Neural progenitor cell (in vitro differentiated cells): ENCODE measurements around the gene SSC4D. TPM values are rescaled to one million over a fixed set of nuclear protein-coding genes. Genes with fewer than 3 reads are reported as not detected.

ENCODE experiments used
- DNase-seq: peaks from one replicate; pipeline ENCODE4 v3.0.0-alpha.2; 2016; ENCODE audit warnings: low spot score
- H2AFZ ChIP-seq: fragments of 200-600 bp; sonication (generic); replicated peaks from 2 replicates; pipeline ENCODE4 v1.6.1; 2016; ENCODE audit warnings: antibody characterized with exemption
- H3F3A ChIP-seq: fragments of 200-600 bp; sonication (generic); 2 replicates; pipeline ENCODE4 v1.6.1; 2016; ENCODE audit warnings: antibody characterized with exemption, low read depth
- H3K27ac ChIP-seq: fragments of 200-600 bp; sonication (generic); 2 replicates; pipeline ENCODE4 v1.5.1; 2016; ENCODE audit warnings: mild to moderate bottlenecking
- H3K27me3 ChIP-seq: fragments of 200-600 bp; sonication (generic); 2 replicates; pipeline ENCODE4 v1.6.1; 2016; ENCODE audit warnings: mild to moderate bottlenecking, moderate library complexity
- H3K36me3 ChIP-seq: fragments of 200-600 bp; sonication (generic); 2 replicates; pipeline ENCODE4 v1.5.1; 2016
- H3K4me1 ChIP-seq: fragments of 200-600 bp; sonication (generic); 2 replicates; pipeline ENCODE4 v1.6.1; 2016; ENCODE audit warnings: mixed run types
- H3K4me2 ChIP-seq: fragments of 200-600 bp; sonication (generic); 2 replicates; pipeline ENCODE4 v1.6.1; 2016
- H3K4me3 ChIP-seq: fragments of 200-600 bp; sonication (generic); 2 replicates; pipeline ENCODE4 v1.5.1; 2016
- H3K79me2 ChIP-seq: fragments of 200-600 bp; sonication (generic); 2 replicates; pipeline ENCODE4 v1.6.1; 2016; ENCODE audit warnings: low read depth
- H3K9ac ChIP-seq: fragments of 200-600 bp; sonication (generic); 2 replicates; pipeline ENCODE4 v1.6.1; 2016
- H3K9me3 ChIP-seq: fragments of 200-600 bp; sonication (generic); 2 replicates; pipeline ENCODE4 v1.5.1; 2016; ENCODE audit warnings: low read depth
- H4K20me1 ChIP-seq: fragments of 200-600 bp; sonication (generic); 2 replicates; pipeline ENCODE4 v1.6.1; 2016; ENCODE audit warnings: low read depth
- H3K27ac Mint-ChIP-seq: 3 replicates; pipeline ENCODE4 v1.8.0; 2021; ENCODE audit warnings: mixed read lengths
- H3K27me3 Mint-ChIP-seq: 2 replicates; pipeline ENCODE4 v1.8.0; 2022; ENCODE audit warnings: low read depth, mild to moderate bottlenecking, inconsistent platforms, moderate library complexity, mixed read lengths; ENCODE audit not compliant: insufficient read depth
- H3K36me3 Mint-ChIP-seq: 3 replicates; pipeline ENCODE4 v1.8.0; 2021; ENCODE audit warnings: mixed read lengths
- H3K4me1 Mint-ChIP-seq: 3 replicates; pipeline ENCODE4 v1.8.0; 2021; ENCODE audit warnings: mixed read lengths
- H3K4me3 Mint-ChIP-seq: 3 replicates; pipeline ENCODE4 v1.8.0; 2021; ENCODE audit warnings: mild to moderate bottlenecking, moderate library complexity, mixed read lengths
- H3K9me3 Mint-ChIP-seq: 3 replicates; pipeline ENCODE4 v1.8.0; 2020; ENCODE audit warnings: mixed read lengths
- EZH2 ChIP-seq: fragments of 200-600 bp; sonication (generic); IDR thresholded peaks from 2 replicates; pipeline ENCODE4 v1.6.1; 2017; ENCODE audit warnings: antibody characterized with exemption, mild to moderate bottlenecking, moderate library complexity
- EZH2phosphoT487 ChIP-seq: fragments of 200-600 bp; sonication (generic); IDR thresholded peaks from 2 replicates; pipeline ENCODE4 v1.6.1; 2017; ENCODE audit warnings: antibody characterized with exemption
- total RNA-seq: library from RNA; depleted of rRNA; stranded (reverse); fragments of >200 nt; gene quantifications from 2 replicates; pipeline ENCODE4 v1.2.3, GENCODE V29; 2015; ENCODE audit warnings: low replicate concordance
- TF ChIP-seq, protein P1 (sequence below): fragments of 200-600 bp; sonication (generic); IDR thresholded peaks from 2 replicates; pipeline ENCODE4 v1.5.1; 2017; ENCODE audit warnings: antibody characterized with exemption, mild to moderate bottlenecking

Gene SSC4D
- total RNA-seq, 1 donor from 2014 or later: 0.43 TPM

DNA sequence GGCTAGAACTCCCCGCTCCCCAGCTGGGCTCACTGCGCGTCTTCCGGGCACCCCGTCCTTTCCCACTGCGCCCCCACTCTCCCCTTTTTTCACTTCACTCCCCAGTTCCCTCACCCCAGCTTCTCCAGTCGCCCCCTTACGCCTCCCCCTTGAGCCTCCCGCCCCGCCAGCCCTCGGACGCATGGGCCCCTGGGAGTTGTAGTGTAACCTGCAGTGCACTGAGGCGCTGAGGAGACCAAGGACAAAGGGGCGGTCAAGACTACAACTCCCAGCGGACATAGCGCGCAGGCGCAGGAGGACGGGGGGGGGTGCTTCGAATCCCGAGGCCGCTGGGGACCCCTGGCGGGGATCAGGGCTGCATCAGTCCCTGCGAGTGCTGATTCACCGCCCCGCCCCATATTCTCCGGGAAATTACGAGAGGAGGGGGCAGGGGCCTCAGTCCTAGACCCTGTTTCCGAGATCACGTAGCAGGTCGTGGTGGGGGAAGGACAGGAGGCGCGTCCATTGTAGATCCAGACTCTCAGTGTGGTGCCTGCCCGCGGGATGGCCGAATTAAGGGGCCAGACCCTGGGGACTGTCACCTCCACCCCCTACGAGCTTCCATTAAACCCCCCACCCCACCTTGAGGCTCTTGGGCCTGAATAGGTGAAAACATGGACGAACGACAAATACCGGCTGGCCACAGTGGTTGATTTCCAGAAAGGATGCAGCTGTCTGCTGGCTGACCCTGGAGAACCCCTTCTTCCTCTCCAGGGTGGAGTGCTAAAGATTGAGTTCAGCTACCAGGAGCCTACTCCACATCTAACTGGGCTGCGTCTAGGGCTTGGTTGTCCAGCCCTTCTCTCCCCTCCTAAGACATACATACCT, 50.2 kb downstream of the SSC4D start:
- TF ChIP-seq, protein P1, sequence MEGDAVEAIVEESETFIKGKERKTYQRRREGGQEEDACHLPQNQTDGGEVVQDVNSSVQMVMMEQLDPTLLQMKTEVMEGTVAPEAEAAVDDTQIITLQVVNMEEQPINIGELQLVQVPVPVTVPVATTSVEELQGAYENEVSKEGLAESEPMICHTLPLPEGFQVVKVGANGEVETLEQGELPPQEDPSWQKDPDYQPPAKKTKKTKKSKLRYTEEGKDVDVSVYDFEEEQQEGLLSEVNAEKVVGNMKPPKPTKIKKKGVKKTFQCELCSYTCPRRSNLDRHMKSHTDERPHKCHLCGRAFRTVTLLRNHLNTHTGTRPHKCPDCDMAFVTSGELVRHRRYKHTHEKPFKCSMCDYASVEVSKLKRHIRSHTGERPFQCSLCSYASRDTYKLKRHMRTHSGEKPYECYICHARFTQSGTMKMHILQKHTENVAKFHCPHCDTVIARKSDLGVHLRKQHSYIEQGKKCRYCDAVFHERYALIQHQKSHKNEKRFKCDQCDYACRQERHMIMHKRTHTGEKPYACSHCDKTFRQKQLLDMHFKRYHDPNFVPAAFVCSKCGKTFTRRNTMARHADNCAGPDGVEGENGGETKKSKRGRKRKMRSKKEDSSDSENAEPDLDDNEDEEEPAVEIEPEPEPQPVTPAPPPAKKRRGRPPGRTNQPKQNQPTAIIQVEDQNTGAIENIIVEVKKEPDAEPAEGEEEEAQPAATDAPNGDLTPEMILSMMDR: peak; percentile 67
- no peak for TF ChIP-seq EZH2
- no peaks in the 10 kb centered on the region for H3K9me3 ChIP-seq
- H3K4me1 ChIP-seq: peaks cover 36% of the 10 kb centered on the region
- peaks cover 17% of the 10 kb centered on the region for H3F3A ChIP-seq
- H3K4me3 Mint-ChIP-seq: peak overlapping the region; percentile 89
- peaks cover 38% of the 10 kb centered on the region for H4K20me1 ChIP-seq
- peaks cover 12% of the 10 kb centered on the region for H3K9me3 Mint-ChIP-seq
- H3K27me3 Mint-ChIP-seq: peaks cover 2% of the 10 kb centered on the region
- peak overlapping the region; percentile 85 for H3K9ac ChIP-seq
- peaks cover 15% of the 10 kb centered on the region for H3K36me3 ChIP-seq
- H3K79me2 ChIP-seq: peaks cover 44% of the 10 kb centered on the region
- peaks cover 31% of the 10 kb centered on the region for H3K4me1 Mint-ChIP-seq
- no peaks in the 10 kb centered on the region for H3K27me3 ChIP-seq
- peak overlapping the region; percentile 51 for H3K27ac ChIP-seq
- peak overlapping the region; percentile 79 for H3K4me2 ChIP-seq
- H2AFZ ChIP-seq: peak overlapping the region; percentile 90
- peaks cover 19% of the 10 kb centered on the region for H3K36me3 Mint-ChIP-seq
- peak overlapping the region; percentile 97 for H3K4me3 ChIP-seq
- peak; percentile 99 for DNase-seq
- H3K27ac Mint-ChIP-seq: peak overlapping the region; percentile 97

GRCh38 chr7:76358481-76359110, 50.9 kb downstream of the SSC4D start, which contains the start of gene YWHAG:
Gene YWHAG, minus strand, starts transcription at chr7:76358991. Its CDS starts 183 bp downstream, at chr7:76358808.
- H2AFZ ChIP-seq: peak within 1 kb of the TSS; percentile 90
- Mint-ChIP-seq H3K9me3 (peaks cover 12% of the 10 kb centered on the region), H3K27ac (peak within 1 kb of the TSS; percentile 98), H3K4me1 (peaks cover 25% of the 10 kb centered on the region), H3K4me3 (peak within 1 kb of the TSS; percentile 99), H3K27me3 (peaks cover 2% of the 10 kb centered on the region), H3K36me3 (peaks cover 23% of the 10 kb centered on the region)
- H3K79me2 ChIP-seq: peaks cover 52% of the 10 kb centered on the region
- peaks cover 30% of the 10 kb centered on the region for H3K4me1 ChIP-seq
- H3K9ac ChIP-seq: peak within 1 kb of the TSS; percentile 85
- no peaks in the 10 kb centered on the region for H3K27me3 ChIP-seq
- H3F3A ChIP-seq: peaks cover 15% of the 10 kb centered on the region
- peak; percentile 95 for DNase-seq
- TF ChIP-seq EZH2phosphoT487 (no peak), EZH2 (no peak)
- TF ChIP-seq, protein P1: no peak
- peaks cover 46% of the 10 kb centered on the region for H4K20me1 ChIP-seq
- peak within 1 kb of the TSS; percentile 77 for H3K27ac ChIP-seq
- H3K4me3 ChIP-seq: peak within 1 kb of the TSS; percentile 97
- peaks cover 15% of the 10 kb centered on the region for H3K36me3 ChIP-seq
- no peaks in the 10 kb centered on the region for H3K9me3 ChIP-seq
- H3K4me2 ChIP-seq: peak within 1 kb of the TSS; percentile 99

DNA sequence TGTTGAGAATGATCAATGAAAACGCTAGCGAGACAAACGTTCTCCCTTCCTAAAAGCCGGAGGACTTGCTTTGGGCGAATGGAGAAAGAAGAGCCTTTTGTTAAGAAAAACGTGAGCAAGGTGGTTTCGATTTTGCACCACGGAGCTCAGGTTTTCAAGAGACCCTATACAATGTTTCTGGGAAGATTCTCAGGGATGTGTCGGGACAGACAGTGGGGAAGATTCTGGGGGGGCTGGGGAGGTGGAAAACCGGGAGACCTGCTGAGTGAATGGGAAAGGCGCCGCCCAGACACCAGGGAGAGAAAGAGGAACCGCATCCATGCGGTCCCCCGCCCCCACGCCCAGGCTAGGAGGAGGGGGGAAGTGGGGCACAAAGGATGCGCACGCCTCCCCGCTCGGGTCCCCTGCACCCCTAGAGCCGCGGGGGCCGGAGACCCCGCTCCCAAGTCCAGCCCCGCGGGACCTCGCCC, 51.5 kb downstream of the SSC4D start:
- peak; percentile 68 for DNase-seq
- no peaks in the 10 kb centered on the region for H3K9me3 ChIP-seq
- peak overlapping the region; percentile 99 for H3K4me2 ChIP-seq
- peaks cover 23% of the 10 kb centered on the region for H3K4me1 Mint-ChIP-seq
- peaks cover 2% of the 10 kb centered on the region for H3K27me3 Mint-ChIP-seq
- peaks cover 51% of the 10 kb centered on the region for H4K20me1 ChIP-seq
- H3K79me2 ChIP-seq: peaks cover 57% of the 10 kb centered on the region
- H3F3A ChIP-seq: peaks cover 15% of the 10 kb centered on the region
- H3K9ac ChIP-seq: peak overlapping the region; percentile 85
- peak overlapping the region; percentile 98 for H3K27ac Mint-ChIP-seq
- TF ChIP-seq, protein P1: no peak
- TF ChIP-seq EZH2 (no peak), EZH2phosphoT487 (no peak)
- peak overlapping the region; percentile 99 for H3K4me3 Mint-ChIP-seq
- peaks cover 30% of the 10 kb centered on the region for H3K4me1 ChIP-seq
- no peaks in the 10 kb centered on the region for H3K27me3 ChIP-seq
- H3K36me3 Mint-ChIP-seq: peaks cover 25% of the 10 kb centered on the region
- H3K27ac ChIP-seq: peak overlapping the region; percentile 77
- peak overlapping the region; percentile 90 for H2AFZ ChIP-seq
- H3K9me3 Mint-ChIP-seq: peaks cover 15% of the 10 kb centered on the region
- peak overlapping the region; percentile 97 for H3K4me3 ChIP-seq
- peaks cover 19% of the 10 kb centered on the region for H3K36me3 ChIP-seq
